Measurements from ENCODE around the gene RASEF. TPM values are rescaled to one million over a fixed set of nuclear protein-coding genes. Genes with fewer than 3 reads are reported as not detected.

RASEF gene
- total and polyA plus RNA-seq, 2 of the 4 experiments (the other 2 are of a cell fraction): under 0.01 to 0.05 TPM

- Histone ChIP-seq H3K9me3 (ENCODE audit: control insufficient read depth, insufficient read depth, low read length) (no peaks in the 10 kb centered on the region), H3K9me1 (ENCODE audit: insufficient read depth, low read length) (no peaks in the 10 kb centered on the region), H3K4me3 (ENCODE audit: insufficient read depth, low read depth, low read length) (no peak overlapping the region), H4K8ac (ENCODE audit: low read depth in 2 of 2, low read length in 2 of 2) (no peak overlapping the region), H2AK5ac (ENCODE audit: low read depth, low read length) (no peak overlapping the region), H2AFZ (replicated peaks; ENCODE audit: low read length, poor library complexity) (no peak overlapping the region), H3K56ac (ENCODE audit: extremely low read depth, insufficient read depth, low read length) (no peak overlapping the region), H3K27ac (ENCODE audit: insufficient read depth, low read length) (no peak overlapping the region), H3K18ac (ENCODE audit: low read depth, low read length) (no peak overlapping the region), H3K4me2 (ENCODE audit: low read depth, low read length) (no peak overlapping the region), H4K20me1 (ENCODE audit: insufficient read depth, low read length) (no peaks in the 10 kb centered on the region; the same call in 1 of the 2 replicates), H4K91ac (ENCODE audit: insufficient read depth, low read depth, low read length) (no peak overlapping the region), H3K4ac (ENCODE audit: low read depth, low read length) (no peak overlapping the region), H3K4me1 (ENCODE audit: control insufficient read depth, insufficient read depth, low read length) (peaks cover 2% of the 10 kb centered on the region; the same call in 1 of the 2 replicates), H3K9ac (ENCODE audit: low read depth, low read length) (no peak overlapping the region), H3K14ac (replicated peaks; ENCODE audit: low read depth, low read length) (no peak overlapping the region), H3K23ac (ENCODE audit: low read depth, low read length) (no peak overlapping the region), H2BK20ac (ENCODE audit: low read depth, low read length) (no peak overlapping the region), H2BK120ac (ENCODE audit: low read depth, low read length) (no peak overlapping the region), H2BK15ac (ENCODE audit: low read depth, low read length) (no peak overlapping the region), H3K36me3 (ENCODE audit: control insufficient read depth, insufficient read depth, low read length) (no peaks in the 10 kb centered on the region), H2AK9ac (replicated peaks; ENCODE audit: low read depth, low read length, poor library complexity) (no peak overlapping the region), H4K5ac (ENCODE audit: low read depth, low read length) (no peak overlapping the region), H3K27me3 (ENCODE audit: control insufficient read depth, insufficient read depth, low read length) (peaks cover 12% of the 10 kb centered on the region), H3K79me1 (ENCODE audit: low read depth in 1 of 2, low read length in 2 of 2) (no peaks in the 10 kb centered on the region), H2BK5ac (ENCODE audit: low read depth, low read length, poor library complexity, severe bottlenecking) (no peak overlapping the region)
- intact Hi-C loops (cut with micrococcal nuclease) (no loop called here), dilution Hi-C loops (cut with HindIII; ENCODE audit: low sequenced_read_pairs, unreplicated experiment) (no loop called here), in situ Hi-C loops (cut with MboI; ENCODE audit: low sequenced_read_pairs) (no loop called here)
- DNase-seq (peak; percentile 48), ATAC-seq (ENCODE audit: low read depth) (peak; percentile 44)
- no TSS peak for BruUV-seq (replicated peaks)
- POLR2A ChIA-PET (ENCODE audit: unreplicated experiment): no interaction called here
- no CpG with 5 or more reads among the region's 1 CpG for WGBS, 2 experiments (ENCODE audit: extremely low coverage in 2 of 2, insufficient read length in 1 of 2)
- CTCF ChIA-PET: interaction anchor here (1.2 kb wide), 1 partner anchor 11 kb away, joined by 3 read pairs; no protein-coding TSS in a partner anchor
- no peak for TF ChIP-seq NFE2L2 (IDR thresholded peaks at IDR 0.05; ENCODE audit: low read depth, low read length)
- TF ChIP-seq BHLHE40 (IDR thresholded peaks at IDR 0.05; ENCODE audit: low read depth, low read length): no peak
Measured at GRCh38 chr9:83041771-83042170, 21.2 kb downstream of the RASEF start.
